H1 (cell line): ENCODE results near the gene PTPRD. TPM values are rescaled to one million over a fixed set of nuclear protein-coding genes. Genes with fewer than 3 reads are reported as not detected.

Experiments
- ATF3 ChIP-seq: IDR thresholded peaks from 2 replicates; pipeline ENCODE4 v1.6.1; 2011; ENCODE audit warnings: low read depth, mild to moderate bottlenecking, low read length; ENCODE audit not compliant: insufficient read depth
- CBX5 ChIP-seq: fragments of 300-800, 300-1000 bp; sonication (generic); IDR thresholded peaks from 2 replicates; pipeline ENCODE4 v1.7.1; 2016; ENCODE audit warnings: antibody characterized with exemption, low read length, low read depth
- CTBP2 ChIP-seq: IDR thresholded peaks from 2 replicates; pipeline ENCODE4 v1.7.0; 2011; ENCODE audit warnings: borderline replicate concordance, mild to moderate bottlenecking, moderate library complexity, mixed read lengths, low read length; ENCODE audit not compliant: insufficient read depth, insufficient read length
- E2F6 ChIP-seq: IDR thresholded peaks from 2 replicates; pipeline ENCODE4 v1.6.1; 2012; ENCODE audit warnings: inconsistent platforms
- EZH2 ChIP-seq: fragments of 200-600 bp; sonication (generic); IDR thresholded peaks from 2 replicates; pipeline ENCODE4 v1.7.1; 2012; ENCODE audit warnings: low read depth, mild to moderate bottlenecking, moderate library complexity, low read length, inconsistent platforms; ENCODE audit not compliant: severe bottlenecking
- NANOG ChIP-seq: IDR thresholded peaks from 2 replicates; pipeline ENCODE4 v1.6.1; 2011; ENCODE audit warnings: low read length, low read depth, mild to moderate bottlenecking, inconsistent platforms; ENCODE audit not compliant: insufficient read depth, poor library complexity, severe bottlenecking
- POLR2A ChIP-seq, 2 experiments: IDR thresholded peaks; 1 replicate in 1 of 2; 2 replicates in 1 of 2; pipeline ENCODE4 v1.6.1; 2011; ENCODE audit warnings: low read depth in 2 of 2, low read length in 2 of 2, mild to moderate bottlenecking in 2 of 2; ENCODE audit errors: control extremely low read depth in 1 of 2
- RFX5 ChIP-seq: IDR thresholded peaks from 2 replicates; pipeline ENCODE4 v1.6.1; 2011; ENCODE audit warnings: low read depth, low read length, improper control_type of control experiment, borderline replicate concordance
- TAF1 ChIP-seq: IDR thresholded peaks from 2 replicates; pipeline ENCODE4 v1.6.1; 2011; ENCODE audit warnings: mild to moderate bottlenecking, low read depth, low read length
- YY1 ChIP-seq: IDR thresholded peaks from 2 replicates; pipeline ENCODE4 v1.6.1; 2011; ENCODE audit warnings: low read depth, mild to moderate bottlenecking, low read length
- polyA plus RNA-seq, 7 experiments: library from polyadenylated mRNA; depleted of rRNA in 3 of 7; stranded (reverse) in 5 of 7; unstranded in 2 of 7; fragments of >200 nt in 5 of 7; fragments of 200-250 nt in 2 of 7; gene quantifications; 1 replicate in 5 of 7; 2 replicates in 1 of 7; 4 replicates in 1 of 7; pipeline versions ENCODE4 v1.2.1 to v1.2.3, GENCODE V29; 2011 to 2013; ENCODE audit warnings: missing spikeins in 2 of 7, mixed read lengths in 2 of 7
- total RNA-seq: library from RNA; stranded (reverse); fragmentation: NEBNext Ultra II Directional; extraction: Animal tissue kit (Norgen Biotek cat#: 25700); gene quantifications from 2 replicates; pipeline ENCODE4 v1.2.1, GENCODE V29; 2021
- TF ChIP-seq, protein P1 (sequence below): fragments of 300-600 bp; sonication (generic); IDR thresholded peaks from 2 replicates; pipeline ENCODE4 v1.7.1; 2012; ENCODE audit warnings: low read length, moderate library complexity, mild to moderate bottlenecking, inconsistent platforms; ENCODE audit not compliant: insufficient replicate concordance

The PTPRD gene
- total and polyA plus RNA-seq, 2 of the 8 experiments (the other 6 are each of a cell fraction or from before 2014, with no cell fraction given), result 17.2 to 77.0 TPM

DNA sequence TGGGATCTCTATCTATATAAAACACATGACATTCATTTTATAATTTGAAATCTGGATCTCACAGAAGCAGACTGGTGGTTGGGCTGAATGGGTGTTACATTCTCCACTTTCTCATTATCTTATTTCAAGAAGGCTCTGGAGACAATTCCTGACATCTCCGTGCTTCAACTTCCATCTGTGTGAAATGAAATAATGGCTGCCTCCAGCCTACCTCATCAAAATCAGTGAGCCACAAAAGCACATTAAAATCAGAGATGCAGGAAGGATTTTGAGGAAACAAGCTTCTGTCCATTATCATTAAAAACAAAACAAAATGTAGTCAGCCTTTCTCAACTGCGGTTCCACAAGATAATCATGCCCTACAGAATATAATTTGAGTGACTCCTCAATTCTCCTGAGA is 1854.9 kb downstream of the PTPRD start (continued):
- TF ChIP-seq, protein P1, sequence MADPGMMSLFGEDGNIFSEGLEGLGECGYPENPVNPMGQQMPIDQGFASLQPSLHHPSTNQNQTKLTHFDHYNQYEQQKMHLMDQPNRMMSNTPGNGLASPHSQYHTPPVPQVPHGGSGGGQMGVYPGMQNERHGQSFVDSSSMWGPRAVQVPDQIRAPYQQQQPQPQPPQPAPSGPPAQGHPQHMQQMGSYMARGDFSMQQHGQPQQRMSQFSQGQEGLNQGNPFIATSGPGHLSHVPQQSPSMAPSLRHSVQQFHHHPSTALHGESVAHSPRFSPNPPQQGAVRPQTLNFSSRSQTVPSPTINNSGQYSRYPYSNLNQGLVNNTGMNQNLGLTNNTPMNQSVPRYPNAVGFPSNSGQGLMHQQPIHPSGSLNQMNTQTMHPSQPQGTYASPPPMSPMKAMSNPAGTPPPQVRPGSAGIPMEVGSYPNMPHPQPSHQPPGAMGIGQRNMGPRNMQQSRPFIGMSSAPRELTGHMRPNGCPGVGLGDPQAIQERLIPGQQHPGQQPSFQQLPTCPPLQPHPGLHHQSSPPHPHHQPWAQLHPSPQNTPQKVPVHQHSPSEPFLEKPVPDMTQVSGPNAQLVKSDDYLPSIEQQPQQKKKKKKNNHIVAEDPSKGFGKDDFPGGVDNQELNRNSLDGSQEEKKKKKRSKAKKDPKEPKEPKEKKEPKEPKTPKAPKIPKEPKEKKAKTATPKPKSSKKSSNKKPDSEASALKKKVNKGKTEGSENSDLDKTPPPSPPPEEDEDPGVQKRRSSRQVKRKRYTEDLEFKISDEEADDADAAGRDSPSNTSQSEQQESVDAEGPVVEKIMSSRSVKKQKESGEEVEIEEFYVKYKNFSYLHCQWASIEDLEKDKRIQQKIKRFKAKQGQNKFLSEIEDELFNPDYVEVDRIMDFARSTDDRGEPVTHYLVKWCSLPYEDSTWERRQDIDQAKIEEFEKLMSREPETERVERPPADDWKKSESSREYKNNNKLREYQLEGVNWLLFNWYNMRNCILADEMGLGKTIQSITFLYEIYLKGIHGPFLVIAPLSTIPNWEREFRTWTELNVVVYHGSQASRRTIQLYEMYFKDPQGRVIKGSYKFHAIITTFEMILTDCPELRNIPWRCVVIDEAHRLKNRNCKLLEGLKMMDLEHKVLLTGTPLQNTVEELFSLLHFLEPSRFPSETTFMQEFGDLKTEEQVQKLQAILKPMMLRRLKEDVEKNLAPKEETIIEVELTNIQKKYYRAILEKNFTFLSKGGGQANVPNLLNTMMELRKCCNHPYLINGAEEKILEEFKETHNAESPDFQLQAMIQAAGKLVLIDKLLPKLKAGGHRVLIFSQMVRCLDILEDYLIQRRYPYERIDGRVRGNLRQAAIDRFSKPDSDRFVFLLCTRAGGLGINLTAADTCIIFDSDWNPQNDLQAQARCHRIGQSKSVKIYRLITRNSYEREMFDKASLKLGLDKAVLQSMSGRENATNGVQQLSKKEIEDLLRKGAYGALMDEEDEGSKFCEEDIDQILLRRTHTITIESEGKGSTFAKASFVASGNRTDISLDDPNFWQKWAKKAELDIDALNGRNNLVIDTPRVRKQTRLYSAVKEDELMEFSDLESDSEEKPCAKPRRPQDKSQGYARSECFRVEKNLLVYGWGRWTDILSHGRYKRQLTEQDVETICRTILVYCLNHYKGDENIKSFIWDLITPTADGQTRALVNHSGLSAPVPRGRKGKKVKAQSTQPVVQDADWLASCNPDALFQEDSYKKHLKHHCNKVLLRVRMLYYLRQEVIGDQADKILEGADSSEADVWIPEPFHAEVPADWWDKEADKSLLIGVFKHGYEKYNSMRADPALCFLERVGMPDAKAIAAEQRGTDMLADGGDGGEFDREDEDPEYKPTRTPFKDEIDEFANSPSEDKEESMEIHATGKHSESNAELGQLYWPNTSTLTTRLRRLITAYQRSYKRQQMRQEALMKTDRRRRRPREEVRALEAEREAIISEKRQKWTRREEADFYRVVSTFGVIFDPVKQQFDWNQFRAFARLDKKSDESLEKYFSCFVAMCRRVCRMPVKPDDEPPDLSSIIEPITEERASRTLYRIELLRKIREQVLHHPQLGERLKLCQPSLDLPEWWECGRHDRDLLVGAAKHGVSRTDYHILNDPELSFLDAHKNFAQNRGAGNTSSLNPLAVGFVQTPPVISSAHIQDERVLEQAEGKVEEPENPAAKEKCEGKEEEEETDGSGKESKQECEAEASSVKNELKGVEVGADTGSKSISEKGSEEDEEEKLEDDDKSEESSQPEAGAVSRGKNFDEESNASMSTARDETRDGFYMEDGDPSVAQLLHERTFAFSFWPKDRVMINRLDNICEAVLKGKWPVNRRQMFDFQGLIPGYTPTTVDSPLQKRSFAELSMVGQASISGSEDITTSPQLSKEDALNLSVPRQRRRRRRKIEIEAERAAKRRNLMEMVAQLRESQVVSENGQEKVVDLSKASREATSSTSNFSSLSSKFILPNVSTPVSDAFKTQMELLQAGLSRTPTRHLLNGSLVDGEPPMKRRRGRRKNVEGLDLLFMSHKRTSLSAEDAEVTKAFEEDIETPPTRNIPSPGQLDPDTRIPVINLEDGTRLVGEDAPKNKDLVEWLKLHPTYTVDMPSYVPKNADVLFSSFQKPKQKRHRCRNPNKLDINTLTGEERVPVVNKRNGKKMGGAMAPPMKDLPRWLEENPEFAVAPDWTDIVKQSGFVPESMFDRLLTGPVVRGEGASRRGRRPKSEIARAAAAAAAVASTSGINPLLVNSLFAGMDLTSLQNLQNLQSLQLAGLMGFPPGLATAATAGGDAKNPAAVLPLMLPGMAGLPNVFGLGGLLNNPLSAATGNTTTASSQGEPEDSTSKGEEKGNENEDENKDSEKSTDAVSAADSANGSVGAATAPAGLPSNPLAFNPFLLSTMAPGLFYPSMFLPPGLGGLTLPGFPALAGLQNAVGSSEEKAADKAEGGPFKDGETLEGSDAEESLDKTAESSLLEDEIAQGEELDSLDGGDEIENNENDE, result no peak
- TF ChIP-seq POLR2A (IDR thresholded peaks at IDR 0.05; ENCODE audit: control extremely low read depth in 1 of 2, low read depth in 2 of 2, low read length in 2 of 2) (no peak), RFX5 (no peak), EZH2 (no peak), NANOG (no peak), YY1 (no peak), TAF1 (no peak), CTBP2 (no peak), CBX5 (no peak), ATF3 (no peak), E2F6 (no peak)
